HG02884 (cell line): ENCODE results near the gene GPR37.

ENCODE experiments used
- ATAC-seq: cut with Tn5 transposase; IDR thresholded peaks from one replicate; pipeline ENCODE4 v1.9.1; 2021; ENCODE audit warnings: mild to moderate bottlenecking, moderate library complexity; ENCODE audit not compliant: unreplicated experiment

The GPR37 gene

DNA sequence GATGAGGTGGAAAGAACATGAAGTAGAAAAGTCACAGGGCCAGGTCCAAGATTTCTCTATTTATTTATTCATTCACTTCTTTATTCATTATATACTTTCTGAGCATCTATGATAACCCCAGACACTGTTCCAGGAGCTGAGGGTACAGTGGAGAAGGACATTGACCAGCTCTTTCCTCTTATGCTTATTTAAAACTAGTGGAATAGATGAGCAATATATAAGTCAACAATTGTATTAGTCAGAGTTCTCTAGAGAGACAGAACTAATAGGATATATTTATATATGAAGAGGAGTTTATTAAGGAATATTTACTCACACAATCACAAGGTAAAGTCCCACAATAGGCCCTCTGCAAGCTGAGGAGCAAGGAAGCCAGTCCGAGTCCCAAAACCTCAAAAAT is 15.0 kb upstream of the GPR37 start:
- no peak for ATAC-seq

DNA sequence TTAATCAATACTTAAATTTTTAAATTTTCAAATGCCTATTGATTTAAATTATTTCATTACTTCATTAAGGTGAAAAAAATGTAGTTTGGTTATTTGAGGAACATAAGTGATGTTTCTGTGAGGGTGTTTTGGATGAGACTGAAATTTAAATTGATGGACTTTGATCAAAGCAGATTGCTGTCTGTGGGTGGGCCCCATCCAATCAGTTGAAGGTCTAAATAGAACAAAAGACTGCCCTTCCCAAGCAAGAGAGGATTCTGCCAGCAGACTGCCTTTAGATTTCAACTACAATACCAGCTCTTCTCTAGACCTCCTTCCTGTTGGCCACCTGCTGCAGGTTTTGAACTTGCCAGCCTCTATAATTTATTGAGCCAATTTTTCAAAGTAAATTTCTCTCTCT is 14.5 kb upstream of the GPR37 start:
- no peak for ATAC-seq

DNA sequence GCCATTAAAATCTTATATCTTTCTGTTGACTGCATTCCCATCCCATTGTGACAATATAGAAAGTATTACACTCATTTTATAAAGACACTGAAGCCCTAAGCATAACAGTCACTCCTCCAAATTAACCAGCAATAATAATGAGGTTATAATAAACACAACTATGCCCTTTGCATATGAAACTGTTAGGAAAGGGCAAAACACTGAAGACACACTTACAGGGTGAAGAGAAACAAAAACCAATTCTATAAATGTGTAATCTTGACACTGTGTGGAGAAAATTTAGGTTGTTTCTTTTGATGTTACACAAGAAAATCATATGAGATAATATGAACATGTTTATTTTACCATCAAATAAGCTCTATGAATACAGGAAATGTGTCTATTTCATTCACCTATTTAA is 14.0 kb upstream of the GPR37 start:
- no peak for ATAC-seq

DNA sequence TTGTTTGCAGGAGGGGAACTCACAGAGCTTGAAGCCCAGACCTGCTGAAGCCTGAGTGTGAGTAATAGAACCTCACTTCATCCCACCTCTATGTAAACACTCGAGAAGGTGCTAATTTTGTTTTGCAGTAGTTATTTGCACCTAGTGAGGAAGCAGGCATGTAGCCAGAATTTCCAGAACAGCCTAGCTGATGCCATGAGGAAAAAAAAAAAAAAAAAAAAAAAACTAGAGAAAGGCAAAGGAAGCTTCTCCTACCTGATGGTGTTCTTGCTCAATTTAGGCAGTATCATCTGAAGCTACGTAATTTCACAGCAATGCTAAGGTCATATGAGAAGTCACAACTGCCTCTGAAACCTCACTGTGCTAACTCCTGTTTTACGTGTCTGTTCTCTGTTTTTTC is 13.6 kb upstream of the GPR37 start:
- no peak for ATAC-seq

DNA sequence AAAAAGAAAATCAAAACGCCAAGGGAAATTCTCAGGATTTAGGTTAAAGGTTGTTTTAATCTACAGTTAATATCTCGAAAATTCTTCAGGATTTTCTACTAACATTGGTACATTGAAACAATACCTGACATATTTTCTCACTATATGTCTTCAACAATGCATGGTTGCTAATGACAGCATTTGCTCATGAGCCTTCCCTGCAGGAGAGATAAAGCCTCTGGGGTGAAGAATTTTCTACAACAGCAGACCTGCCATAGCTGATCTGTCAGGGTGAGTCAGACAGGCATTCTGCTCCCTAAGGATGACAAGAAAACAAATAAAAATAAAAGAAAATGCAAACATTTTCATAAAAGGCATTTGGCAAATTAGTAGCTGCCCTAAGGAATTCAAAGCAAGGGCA is 11.7 kb upstream of the GPR37 start:
- no peak for ATAC-seq

DNA sequence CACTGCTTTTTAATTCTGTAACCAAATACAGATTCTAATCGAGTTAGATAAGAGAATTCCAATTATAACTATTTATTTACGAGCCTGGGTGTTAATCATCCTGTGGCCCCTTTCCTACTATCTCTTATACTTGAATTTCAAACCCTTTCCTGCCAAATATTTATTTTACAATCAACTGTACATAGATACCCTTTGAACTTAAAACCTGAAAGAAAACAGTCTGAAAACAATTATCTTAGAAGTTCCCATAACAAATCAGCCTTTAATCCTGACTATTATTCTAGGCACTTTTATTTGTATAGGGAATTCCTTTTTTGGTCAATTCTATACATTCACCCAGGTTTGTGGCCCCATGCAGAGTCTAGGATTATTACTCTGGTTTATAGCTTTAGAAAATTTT is 10.6 kb upstream of the GPR37 start:
- ATAC-seq, result no peak

GRCh38 chr7:124775422-124775821 is 9.8 kb upstream of the GPR37 start:
- ATAC-seq, result no peak

GRCh38 chr7:124773938-124774337 is 8.3 kb upstream of the GPR37 start:
- ATAC-seq, result no peak

DNA sequence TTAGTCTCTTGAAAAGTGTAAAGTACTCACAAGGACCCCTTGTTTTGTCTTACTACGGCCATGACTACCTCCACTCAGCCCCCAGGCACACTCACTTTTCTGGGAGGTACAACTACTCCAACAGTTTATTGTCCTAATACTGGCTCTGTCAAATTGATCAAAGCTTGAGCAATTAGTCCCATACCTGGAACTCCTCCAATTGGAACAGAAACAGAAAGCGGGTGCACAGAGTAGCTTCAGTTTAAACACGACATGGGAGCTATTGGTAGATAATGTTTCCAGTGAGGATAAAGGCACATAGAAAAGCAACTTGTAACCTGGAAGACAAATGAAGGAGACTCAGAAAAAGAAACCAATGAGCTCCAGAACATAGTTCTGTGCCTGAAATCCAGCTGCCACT is 7.7 kb upstream of the GPR37 start:
- no peak for ATAC-seq

GRCh38 chr7:124769136-124769535 is 3.5 kb upstream of the GPR37 start:
- ATAC-seq, result no peak

- no peak for ATAC-seq
Measured at GRCh38 chr7:124768525-124768924, 2.9 kb upstream of the GPR37 start.

- ATAC-seq, result peak; percentile 24
Measured at GRCh38 chr7:124764847-124765400, 668 bp downstream of the GPR37 start.

- ATAC-seq, result no peak
Measured at GRCh38 chr7:124764051-124764846, 1.3 kb downstream of the GPR37 start.

DNA sequence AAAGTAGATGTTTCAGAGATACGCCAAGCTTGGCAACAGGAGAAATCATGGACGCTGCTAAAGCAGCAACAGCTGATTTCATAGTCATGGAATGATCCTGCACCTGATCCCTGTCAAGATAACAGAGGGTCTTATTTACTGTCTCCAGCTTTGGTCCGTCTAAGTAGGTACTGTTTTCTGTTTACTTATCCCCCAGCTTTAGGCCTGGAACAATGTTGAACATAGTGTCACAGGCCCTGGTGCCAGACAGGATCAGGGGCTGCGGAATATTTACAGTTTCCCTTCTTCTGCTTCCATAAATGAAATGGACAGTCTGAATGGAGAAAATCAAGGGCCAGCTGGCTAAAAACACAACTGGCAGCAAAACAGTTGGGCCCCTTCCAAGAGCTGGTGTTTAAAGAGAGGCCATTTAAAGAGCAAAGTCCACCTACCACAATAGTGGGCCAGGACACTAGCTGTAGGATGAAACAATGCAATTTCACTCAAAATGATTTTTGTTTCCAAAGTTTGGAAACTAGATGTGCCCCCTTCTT is 2.9 kb downstream of the GPR37 start:
- ATAC-seq, result no peak

DNA sequence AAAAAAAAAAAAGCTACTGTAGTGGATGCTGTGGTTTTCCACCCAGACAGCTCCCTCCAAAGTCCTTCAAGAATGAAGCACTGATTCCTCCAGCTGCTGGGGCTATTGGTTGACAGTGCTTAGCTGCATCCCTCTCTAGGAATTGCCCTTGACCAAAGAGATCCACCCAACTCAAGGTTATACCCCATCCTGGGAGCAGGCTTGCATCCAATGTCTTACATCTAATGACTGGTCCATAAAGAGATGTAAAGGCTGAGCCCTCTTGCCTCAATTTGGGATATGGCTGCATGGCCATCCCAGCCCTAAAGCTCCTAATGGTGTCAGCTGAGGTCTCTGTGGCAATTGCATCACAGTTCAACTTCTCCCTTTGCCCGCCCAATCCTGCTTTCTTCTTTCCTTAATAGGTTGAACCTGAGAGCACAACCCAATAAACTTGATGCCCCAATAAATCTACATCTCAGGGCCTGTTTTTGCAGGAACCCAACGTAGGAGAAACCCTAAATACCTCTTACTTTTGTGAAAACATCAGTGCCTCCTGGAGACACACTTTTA is 4.4 kb downstream of the GPR37 start:
- ATAC-seq, result no peak

- no peak for ATAC-seq
Measured at GRCh38 chr7:124758327-124758726, 7.3 kb downstream of the GPR37 start.

DNA sequence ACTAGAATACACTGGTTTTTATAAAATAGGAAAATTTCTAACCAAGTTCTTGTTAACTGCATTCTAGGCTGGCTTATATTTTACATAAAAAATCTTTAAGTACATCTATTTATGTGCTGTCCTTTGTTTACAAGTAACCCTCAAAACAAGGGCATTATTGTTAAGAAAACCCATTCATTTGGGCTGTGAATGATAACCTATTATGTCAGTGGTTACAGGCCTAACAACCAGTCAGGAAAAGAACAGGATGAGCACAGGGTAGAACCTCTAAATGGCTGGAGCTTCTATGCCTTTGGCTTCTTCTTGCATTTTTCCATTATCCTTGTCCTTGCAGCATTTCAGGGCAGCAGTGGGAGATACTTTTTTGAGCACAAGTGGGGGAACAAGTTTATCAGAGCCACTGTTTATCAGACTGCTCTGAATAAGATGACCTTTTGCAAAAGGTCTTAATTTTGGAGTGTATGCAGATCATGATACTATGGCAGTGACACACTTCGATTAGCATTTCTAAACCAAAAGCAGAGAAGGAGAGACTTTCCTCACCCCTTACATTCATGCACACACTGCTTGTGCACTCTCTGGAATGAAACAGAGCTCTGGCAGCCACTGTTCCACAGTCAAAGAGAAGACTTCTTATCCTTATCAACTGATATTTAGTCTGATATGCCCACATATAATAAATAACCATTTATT is 10.9 kb downstream of the GPR37 start:
- ATAC-seq, result no peak

DNA sequence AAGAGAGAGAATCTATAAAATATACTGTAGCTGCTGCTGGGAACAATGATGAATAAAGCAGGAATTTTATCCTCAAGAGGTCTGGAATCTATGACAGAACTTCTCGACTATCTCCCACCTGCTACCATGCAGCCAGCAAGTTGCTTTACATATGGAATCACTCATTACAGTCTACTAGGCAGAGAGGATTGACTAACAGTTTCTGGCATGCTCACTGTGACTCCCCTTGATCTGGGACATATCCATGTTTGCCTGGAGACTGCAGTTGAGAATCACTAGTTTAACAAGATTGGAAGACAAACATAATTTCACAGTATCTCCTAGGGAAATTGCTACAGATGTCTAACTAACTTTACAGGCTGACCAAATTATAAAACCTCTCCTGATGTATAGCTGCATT is 13.3 kb downstream of the GPR37 start:
- ATAC-seq, result no peak

DNA sequence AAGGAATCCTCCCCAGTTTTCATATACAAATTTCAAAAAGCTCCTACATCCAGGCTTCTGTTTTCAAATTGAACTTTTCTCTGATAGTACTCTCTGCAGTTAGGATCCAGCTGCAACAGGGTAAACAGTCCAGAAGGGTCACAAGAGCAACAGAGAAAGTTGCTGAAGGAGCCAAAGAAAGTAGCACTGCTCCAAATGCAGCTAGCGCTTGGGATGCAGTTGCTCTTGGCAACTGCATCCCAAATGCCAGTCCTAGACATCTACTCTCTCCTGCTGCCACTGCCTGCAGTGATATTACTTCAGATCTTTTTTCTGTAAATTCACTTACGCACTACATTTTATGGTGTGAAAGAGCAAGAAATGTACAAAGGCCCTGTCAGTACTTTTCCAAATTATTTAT is 14.6 kb downstream of the GPR37 start:
- ATAC-seq, result no peak

DNA sequence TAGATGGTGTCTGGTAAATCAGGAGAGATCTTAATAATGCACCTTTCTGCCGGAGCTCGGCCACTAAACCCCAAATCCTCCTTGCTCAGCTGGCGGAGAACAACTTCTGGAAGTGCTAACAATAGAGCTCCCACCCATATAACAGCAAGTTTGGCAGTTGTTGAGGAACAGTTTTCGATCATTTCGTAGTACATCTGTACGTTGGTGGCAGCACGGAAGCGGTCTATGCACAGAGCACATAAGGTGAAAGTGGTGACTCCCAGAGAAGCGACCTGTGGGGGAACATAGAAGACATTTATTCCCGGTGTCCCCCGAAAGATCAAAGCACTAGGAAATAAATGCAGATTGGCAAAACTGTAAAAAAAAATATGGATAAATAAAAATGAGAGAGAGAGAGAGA is 18.5 kb downstream of the GPR37 start:
- no peak for ATAC-seq

- no peak for ATAC-seq
Measured at GRCh38 chr7:124738639-124739038, 27.0 kb downstream of the GPR37 start.
